VCaP (cell line): ENCODE measurements around the gene KHSRP.

ENCODE experiments used
- H3K27ac ChIP-seq: fragments of 450-650 bp; 2 replicates; pipeline ENCODE4 v1.5.1; 2017
- TF ChIP-seq, protein P1 (sequence below): fragments of 450-650 bp; conservative IDR thresholded peaks from 2 replicates; pipeline ENCODE4 v1.5.1; 2017; ENCODE audit warnings: mild to moderate bottlenecking, moderate library complexity

Gene KHSRP

GRCh38 chr19:6465663-6466062, 41.1 kb upstream of the KHSRP start:
- no peak overlapping the region for H3K27ac ChIP-seq
- TF ChIP-seq, protein P1, sequence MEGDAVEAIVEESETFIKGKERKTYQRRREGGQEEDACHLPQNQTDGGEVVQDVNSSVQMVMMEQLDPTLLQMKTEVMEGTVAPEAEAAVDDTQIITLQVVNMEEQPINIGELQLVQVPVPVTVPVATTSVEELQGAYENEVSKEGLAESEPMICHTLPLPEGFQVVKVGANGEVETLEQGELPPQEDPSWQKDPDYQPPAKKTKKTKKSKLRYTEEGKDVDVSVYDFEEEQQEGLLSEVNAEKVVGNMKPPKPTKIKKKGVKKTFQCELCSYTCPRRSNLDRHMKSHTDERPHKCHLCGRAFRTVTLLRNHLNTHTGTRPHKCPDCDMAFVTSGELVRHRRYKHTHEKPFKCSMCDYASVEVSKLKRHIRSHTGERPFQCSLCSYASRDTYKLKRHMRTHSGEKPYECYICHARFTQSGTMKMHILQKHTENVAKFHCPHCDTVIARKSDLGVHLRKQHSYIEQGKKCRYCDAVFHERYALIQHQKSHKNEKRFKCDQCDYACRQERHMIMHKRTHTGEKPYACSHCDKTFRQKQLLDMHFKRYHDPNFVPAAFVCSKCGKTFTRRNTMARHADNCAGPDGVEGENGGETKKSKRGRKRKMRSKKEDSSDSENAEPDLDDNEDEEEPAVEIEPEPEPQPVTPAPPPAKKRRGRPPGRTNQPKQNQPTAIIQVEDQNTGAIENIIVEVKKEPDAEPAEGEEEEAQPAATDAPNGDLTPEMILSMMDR = no peak

DNA sequence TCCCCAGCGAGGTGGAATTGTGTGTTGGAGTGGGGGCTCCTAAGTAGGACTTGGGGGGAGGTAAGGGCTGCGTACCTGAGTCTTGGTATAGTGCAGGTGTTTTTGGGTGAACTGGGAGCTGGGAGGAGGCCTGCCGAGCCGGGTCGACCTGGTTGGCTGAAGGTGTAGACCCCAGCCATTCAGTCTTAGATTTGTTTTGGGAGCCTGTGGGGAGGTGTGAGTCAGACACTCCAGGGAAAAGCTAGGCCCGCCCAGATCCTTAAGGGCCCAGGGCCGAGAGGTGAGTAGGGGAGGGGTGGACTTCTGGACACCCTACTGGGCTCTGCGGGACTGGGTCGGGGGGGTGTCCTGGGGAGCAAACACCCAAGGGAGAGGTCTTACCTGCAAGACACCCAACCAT, 40.4 kb upstream of the KHSRP start:
- H3K27ac ChIP-seq = peak overlapping the region; percentile 81
- TF ChIP-seq, protein P1 = no peak

DNA sequence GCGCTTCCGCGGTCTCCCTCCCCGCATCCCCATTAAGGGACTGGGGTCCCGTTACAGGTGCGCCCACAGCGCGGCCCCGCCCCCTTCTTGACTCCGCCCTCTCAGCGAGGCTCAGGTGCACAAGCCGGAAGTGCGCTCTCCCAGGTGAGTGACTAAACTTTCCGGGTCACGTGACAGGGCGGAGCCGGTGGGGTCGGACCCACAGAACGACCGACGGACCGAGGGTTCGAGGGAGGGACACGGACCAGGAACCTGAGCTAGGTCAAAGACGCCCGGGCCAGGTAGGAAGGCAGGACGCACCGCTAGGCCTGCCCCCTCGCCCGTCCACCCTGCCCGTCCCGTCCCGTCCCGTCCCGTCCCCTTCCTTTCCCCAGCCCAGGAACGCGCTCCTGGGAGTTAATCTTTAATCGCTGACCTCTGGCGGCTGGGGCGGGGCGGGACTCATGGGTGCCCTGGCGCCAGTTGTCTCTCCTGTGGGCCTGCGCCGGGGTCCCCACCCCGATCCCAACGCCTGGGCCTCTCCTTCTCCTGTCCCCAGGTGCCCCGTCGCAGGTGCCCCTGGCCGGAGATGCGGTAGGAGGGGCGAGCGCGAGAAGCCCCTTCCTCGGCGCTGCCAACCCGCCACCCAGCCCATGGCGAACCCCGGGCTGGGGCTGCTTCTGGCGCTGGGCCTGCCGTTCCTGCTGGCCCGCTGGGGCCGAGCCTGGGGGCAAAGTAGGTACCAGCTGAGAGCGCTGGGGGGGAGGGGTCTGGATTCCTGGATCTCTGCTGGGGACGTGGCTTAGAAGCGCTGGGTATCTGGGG, 39.7 kb upstream of the KHSRP start, which contains the start of gene CRB3:
CRB3 (plus strand) TSS at position 202 of the 804 bp plus-strand sequence; CDS start at position 633, 431 bp downstream.
- TF ChIP-seq, protein P1 = no peak
- peak within 1 kb of the TSS; percentile 81 for H3K27ac ChIP-seq

- TF ChIP-seq, protein P1 = peak; percentile 60
- peak overlapping the region; percentile 69 for H3K27ac ChIP-seq
These were observed 35.7 kb upstream of the KHSRP start for GRCh38 chr19:6460099-6460884.

DNA sequence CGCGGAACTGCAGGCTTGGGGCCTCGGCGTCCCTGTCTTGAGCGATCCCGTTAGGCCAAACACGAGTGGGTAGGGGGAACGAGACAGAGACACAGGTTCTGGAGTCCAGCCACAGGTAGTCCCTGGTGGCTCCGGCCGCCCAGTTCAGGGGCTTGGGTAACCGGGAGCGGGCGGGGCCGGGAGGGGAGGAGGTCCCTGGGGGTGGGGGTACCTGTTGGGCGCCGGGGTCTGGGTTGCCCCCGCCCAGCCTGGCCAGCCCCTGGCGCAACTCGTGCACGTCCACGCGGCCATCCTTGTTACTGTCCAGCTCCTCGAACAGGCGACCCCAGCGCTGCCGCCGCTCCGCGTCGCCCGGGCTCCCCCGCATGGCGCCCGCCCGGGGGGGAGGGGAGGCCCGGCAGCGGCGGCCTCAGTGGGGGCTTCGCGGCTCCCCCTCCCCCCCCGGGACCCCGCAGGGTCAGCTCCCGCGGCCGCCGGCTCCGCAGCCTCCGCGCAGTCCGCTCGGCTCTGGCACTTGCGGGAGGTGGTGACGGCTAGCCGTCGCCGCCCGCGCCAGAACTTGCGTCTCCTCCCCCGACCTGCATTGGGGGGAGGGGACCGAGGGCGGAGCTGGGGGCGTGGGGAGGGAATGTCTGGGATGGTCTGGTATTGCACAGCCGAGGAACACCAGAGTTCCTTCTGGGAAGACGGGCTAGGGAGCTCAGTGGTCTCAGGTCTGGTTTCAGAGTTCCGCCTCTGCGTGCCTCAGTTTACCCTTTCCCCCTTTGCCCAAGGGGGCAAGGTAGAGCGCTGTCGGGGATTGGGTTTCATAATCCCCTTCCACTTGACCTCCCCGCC, 34.9 kb upstream of the KHSRP start, which contains the start of gene SLC25A23:
SLC25A23 (minus strand) TSS at position 531 of the 837 bp plus-strand sequence; CDS start at position 367, 164 bp downstream.
- peak within 1 kb of the TSS; percentile 69 for H3K27ac ChIP-seq
- TF ChIP-seq, protein P1 = no peak

GRCh38 chr19:6458695-6459261, 34.2 kb upstream of the KHSRP start:
- peak overlapping the region; percentile 69; the same call in 1 of the 2 replicates for H3K27ac ChIP-seq

More at GRCh38 chr19:6458695-6459261, 34.2 kb upstream of the KHSRP start:
- TF ChIP-seq, protein P1 = no peak
